Endothelial cell of umbilical vein (primary cell): ENCODE results near the gene KLHL21. TPM values are rescaled to one million over a fixed set of nuclear protein-coding genes. Genes with fewer than 3 reads are reported as not detected.
"Not testable (repeated sequence)": the region's sequence is repeated elsewhere in the genome, so short reads cannot be mapped to it uniquely, and the experiment has no call there.

ENCODE experiments used
- BruUV-seq: library from RNA; stranded (reverse); fragments of 400-500 nt; replicated peaks from 2 replicates; lab custom pipeline; 2021; lab: Mats Ljungman, UMichigan
- CTCF ChIA-PET: fragments of 300-600, 350-600 bp; sonication (Branson Sonifier 250); formaldehyde crosslinking; loops from one replicate; lab custom pipeline; 2021; ENCODE audit warnings: antibody characterized with exemption, inconsistent platforms; lab: Charles Lee
- POLR2A ChIA-PET: fragments of 300-600, 350-600 bp; sonication (Branson Sonifier 250); formaldehyde crosslinking; loops from one replicate; lab custom pipeline; 2021; ENCODE audit warnings: antibody characterized with exemption, inconsistent platforms; lab: Charles Lee
- DNase-seq: peaks from one replicate; pipeline ENCODE4 v3.0.0-alpha.2; 2011; ENCODE audit warnings: low read depth, low spot score
- FAIRE-seq: peaks from 2 replicates; lab custom pipeline; 2011; peaks lifted over from hg19 to GRCh38; lab: Jason Lieb, UNC
- H2AFZ ChIP-seq: 2 replicates; pipeline ENCODE4 v1.6.0; 2012; ENCODE audit warnings: low read depth, low read length, control low read depth, inconsistent platforms
- H3K27ac ChIP-seq: 2 replicates; pipeline ENCODE4 v1.5.1; 2011; ENCODE audit warnings: low read depth, mild to moderate bottlenecking, control low read depth, low read length, moderate library complexity; ENCODE audit not compliant: insufficient read depth
- H3K27me3 ChIP-seq, 2 experiments: 2 replicates each; pipeline versions ENCODE4 v1.6.0 to v1.6.1; 2011; ENCODE audit warnings: low read length in 2 of 2, mixed read lengths in 1 of 2; ENCODE audit not compliant: control insufficient read depth in 2 of 2, insufficient read depth in 2 of 2
- H3K36me3 ChIP-seq, 2 experiments: 2 replicates in 1 of 2; 3 replicates in 1 of 2; pipeline ENCODE4 v1.5.1; 2011; ENCODE audit warnings: low read length in 2 of 2, mild to moderate bottlenecking in 1 of 2, moderate library complexity in 1 of 2; ENCODE audit not compliant: control insufficient read depth in 2 of 2, insufficient read depth in 2 of 2; ENCODE audit errors: extremely low read depth in 1 of 2
- H3K4me1 ChIP-seq: 3 replicates; pipeline ENCODE4 v1.5.1; 2011; ENCODE audit warnings: mild to moderate bottlenecking, low read length; ENCODE audit not compliant: control insufficient read depth, insufficient read depth; ENCODE audit errors: extremely low read depth
- H3K4me2 ChIP-seq: 2 replicates; pipeline ENCODE4 v1.6.1; 2011; ENCODE audit warnings: low read length, control low read depth, mixed read lengths; ENCODE audit not compliant: insufficient read depth
- H3K4me3 ChIP-seq, 3 experiments: fragments of 200-600 bp in 1 of 3; sonication (generic), shearing (Covaris generic) in 1 of 3; replicated peaks in 1 of 3; 2 replicates each; pipeline ENCODE4 v1.5.1; 2011 to 2016; ENCODE audit warnings: control low read depth in 3 of 3, low read length in 3 of 3, mild to moderate bottlenecking in 2 of 3, inconsistent platforms in 1 of 3, low read depth in 1 of 3, moderate library complexity in 1 of 3; ENCODE audit not compliant: insufficient read depth in 1 of 3
- H3K79me2 ChIP-seq: 2 replicates; pipeline ENCODE4 v1.6.0; 2012; ENCODE audit warnings: low read length, inconsistent platforms; ENCODE audit not compliant: control insufficient read depth, insufficient read depth
- H3K9ac ChIP-seq: replicated peaks from 2 replicates; pipeline ENCODE3; 2011; ENCODE audit warnings: low read length, control low read depth; ENCODE audit not compliant: insufficient read depth; ENCODE audit errors: extremely low read depth
- H3K9me1 ChIP-seq: replicated peaks from 3 replicates; pipeline ENCODE4 v1.6.0; 2011; ENCODE audit warnings: mild to moderate bottlenecking, low read length; ENCODE audit not compliant: control insufficient read depth, insufficient read depth; ENCODE audit errors: extremely low read depth
- H3K9me3 ChIP-seq: replicated peaks from 2 replicates; pipeline ENCODE4 v1.5.1; 2012; ENCODE audit warnings: low read length, inconsistent platforms; ENCODE audit not compliant: control insufficient read depth, insufficient read depth
- H4K20me1 ChIP-seq: replicated peaks from 2 replicates; pipeline ENCODE3; 2011; ENCODE audit warnings: mild to moderate bottlenecking, low read length; ENCODE audit not compliant: control insufficient read depth, insufficient read depth; ENCODE audit errors: extremely low read depth
- EZH2 ChIP-seq: IDR thresholded peaks from 2 replicates; pipeline ENCODE4 v1.6.1; 2012; ENCODE audit warnings: borderline replicate concordance, low read depth, mild to moderate bottlenecking, moderate library complexity, low read length, inconsistent platforms; ENCODE audit not compliant: severe bottlenecking
- GATA2 ChIP-seq: IDR thresholded peaks from 2 replicates; pipeline ENCODE4 v1.7.0; 2011; ENCODE audit warnings: low read depth, mild to moderate bottlenecking, moderate library complexity, mixed read lengths, low read length; ENCODE audit not compliant: insufficient read length, insufficient read depth
- JUN ChIP-seq: IDR thresholded peaks from 2 replicates; pipeline ENCODE4 v1.6.1; 2011; ENCODE audit warnings: borderline replicate concordance, low read depth; ENCODE audit not compliant: insufficient read length, insufficient read depth
- MYC ChIP-seq: IDR thresholded peaks from one replicate; pipeline ENCODE4 v1.6.1; 2011; ENCODE audit warnings: mild to moderate bottlenecking, low read depth, low read length
- POLR2A ChIP-seq: IDR thresholded peaks from 2 replicates; pipeline ENCODE4 v1.6.1; 2012; ENCODE audit warnings: low read depth, mild to moderate bottlenecking, control low read depth, low read length
- dilution Hi-C: fragments of 300-500 bp; cut with MboI; formaldehyde crosslinking; loops from one replicate; pipeline ENCODE4 v1.15.0; 2019; ENCODE audit warnings: low sequenced_read_pairs; ENCODE audit not compliant: extremely low pct_ligation_motif_present
- intact Hi-C: fragments of 100-400 bp; cut with micrococcal nuclease; formaldehyde crosslinking; loops from one replicate; pipeline ENCODE4 v1.10.0; 2022
- polyA plus RNA-seq, 4 experiments: library from polyadenylated mRNA; depleted of rRNA in 3 of 4; stranded (reverse) in 3 of 4; unstranded in 1 of 4; fragments of >200 nt; gene quantifications; 2 replicates each; pipeline versions ENCODE4 v1.2.1 to v1.2.3, GENCODE V29; 2011 to 2012; ENCODE audit warnings: missing spikeins in 1 of 4
- total RNA-seq: library from RNA; stranded (reverse); gene quantifications from 2 replicates; pipeline ENCODE4 v1.2.3, GENCODE V29; 2021

KLHL21 gene
- total and polyA plus RNA-seq, 2 donors (not counting 3 experiments of a cell fraction or from before 2014, with no cell fraction given), result 18.0 to 22.4 TPM

GRCh38 chr1:6600410-6601048 lies 2.1 kb downstream of the KLHL21 start:
- H3K4me3 ChIP-seq, result peak overlapping the region; percentile 39 to 84 (median 74)
- intact Hi-C loops (loop anchor here (1.0 to 5.0 kb wide), 5 partner anchors 20 to 187 kb away; partner anchors contain the start of genes CAMTA1, DNAJC11 and NOL9), dilution Hi-C loops (no loop called here)
- peak overlapping the region; percentile 24 for H2AFZ ChIP-seq
- H3K27ac ChIP-seq, result peak overlapping the region; percentile 78
- TF ChIP-seq MYC (no peak), EZH2 (no peak), POLR2A (no peak), JUN (no peak), GATA2 (no peak)
- no peaks in the 10 kb centered on the region for H4K20me1 ChIP-seq
- H3K79me2 ChIP-seq, result peaks cover 58% of the 10 kb centered on the region
- H3K9me1 ChIP-seq, result no peaks in the 10 kb centered on the region
- peaks cover 2 to 20% of the 10 kb centered on the region in 2 experiments for H3K36me3 ChIP-seq
- BruUV-seq, result TSS peak; percentile 23
- peaks cover 23% of the 10 kb centered on the region for H3K4me1 ChIP-seq
- CTCF ChIA-PET, result interaction anchor here (0.8 to 2.9 kb wide), 11 partner anchors 11 to 114 kb away, joined by 3 to 12 read pairs (median 4); partner anchors contain the start of genes NOL9, TAS1R1, THAP3 and ZBTB48
- FAIRE-seq, result no peak
- peak overlapping the region; percentile 73 for H3K9ac ChIP-seq
- no peaks in the 10 kb centered on the region for H3K27me3 ChIP-seq
- H3K4me2 ChIP-seq, result peak overlapping the region; percentile 87
- H3K9me3 ChIP-seq, result no peaks in the 10 kb centered on the region
- no peak for DNase-seq
- POLR2A ChIA-PET, result interaction anchor here (1.1 to 1.4 kb wide), 2 partner anchors 11 to 20 kb away, joined by 4 to 6 read pairs; partner anchors contain the start of gene ZBTB48

GRCh38 chr1:6599991-6600390 lies 2.7 kb downstream of the KLHL21 start:
- peak overlapping the region; percentile 78 for H3K27ac ChIP-seq
- POLR2A ChIA-PET, result interaction anchor here (1.1 to 1.4 kb wide), 2 partner anchors 11 to 20 kb away, joined by 4 to 6 read pairs; partner anchors contain the start of gene ZBTB48
- intact Hi-C loops, result loop anchor here (5.0 kb wide), 2 partner anchors 102 to 187 kb away; partner anchors contain the start of genes CAMTA1 and DNAJC11

More at GRCh38 chr1:6599991-6600390, 2.7 kb downstream of the KLHL21 start:
- Histone ChIP-seq H3K4me2 (peak overlapping the region; percentile 87), H3K9ac (peak overlapping the region; percentile 73), H3K79me2 (peaks cover 58% of the 10 kb centered on the region), H3K4me1 (peaks cover 23% of the 10 kb centered on the region), H3K36me3 (peaks cover 4 to 24% of the 10 kb centered on the region in 2 experiments)
- H4K20me1 ChIP-seq, H3K27me3 ChIP-seq, H3K9me3 ChIP-seq, H3K9me1 ChIP-seq, DNase-seq, dilution Hi-C loops, BruUV-seq, H2AFZ ChIP-seq, FAIRE-seq, H3K4me3 ChIP-seq: not testable (repeated sequence)
- CTCF ChIA-PET, result interaction anchor here (0.8 to 2.9 kb wide), 10 partner anchors 16 to 114 kb away, joined by 3 to 12 read pairs (median 4); partner anchors contain the start of genes NOL9, TAS1R1, THAP3 and ZBTB48
